HG03432 (cell line): ENCODE results near the gene DHRS3.

Experiments
- ATAC-seq: cut with Tn5 transposase; IDR thresholded peaks from one replicate; pipeline ENCODE4 v1.9.1; 2021; ENCODE audit warnings: mild to moderate bottlenecking, moderate library complexity; ENCODE audit not compliant: unreplicated experiment

Gene DHRS3

GRCh38 chr1:12521096-12521495 lies 96.9 kb downstream of the DHRS3 start:
- no peak for ATAC-seq

GRCh38 chr1:12519693-12520364 lies 98.2 kb downstream of the DHRS3 start:
- no peak for ATAC-seq

- ATAC-seq = no peak
Observed at GRCh38 chr1:12518931-12519692, 98.9 kb downstream of the DHRS3 start.
